HG03159 (cell line): ENCODE results near the gene RPRD1A.
"Not testable (repeated sequence)": the region's sequence is repeated elsewhere in the genome, so short reads cannot be mapped to it uniquely, and the experiment has no call there.

Experiments
- ATAC-seq: cut with Tn5 transposase; IDR thresholded peaks from one replicate; pipeline ENCODE4 v1.9.1; 2021; ENCODE audit warnings: mild to moderate bottlenecking, moderate library complexity; ENCODE audit not compliant: unreplicated experiment

The RPRD1A gene

GRCh38 chr18:36067055-36067957 lies at the start of gene RPRD1A:
Gene RPRD1A (minus strand): TSS chr18:36067559. CDS start chr18:36067404, 155 bp downstream.
- ATAC-seq, result peak; percentile 92

- not testable (repeated sequence) for ATAC-seq
Observed at GRCh38 chr18:36116771-36117170, 49.4 kb upstream of the RPRD1A start.

GRCh38 chr18:36114738-36115137 lies 47.4 kb upstream of the RPRD1A start:
- ATAC-seq, result no peak

GRCh38 chr18:36114251-36114650 lies 46.9 kb upstream of the RPRD1A start:
- no peak for ATAC-seq

GRCh38 chr18:36112302-36112701 lies 44.9 kb upstream of the RPRD1A start:
- ATAC-seq, result no peak

- no peak for ATAC-seq
Observed at GRCh38 chr18:36109737-36110136, 42.4 kb upstream of the RPRD1A start.

- ATAC-seq, result no peak
Observed at GRCh38 chr18:36108601-36109000, 41.2 kb upstream of the RPRD1A start.

- ATAC-seq, result no peak
Observed at GRCh38 chr18:36108196-36108595, 40.8 kb upstream of the RPRD1A start.

GRCh38 chr18:36107477-36107876 lies 40.1 kb upstream of the RPRD1A start:
- no peak for ATAC-seq

GRCh38 chr18:36104749-36105148 lies 37.4 kb upstream of the RPRD1A start:
- no peak for ATAC-seq

GRCh38 chr18:36101943-36102342 lies 34.6 kb upstream of the RPRD1A start:
- no peak for ATAC-seq

- no peak for ATAC-seq
Observed at GRCh38 chr18:36099311-36099710, 32.0 kb upstream of the RPRD1A start.

- ATAC-seq, result no peak
Observed at GRCh38 chr18:36096955-36097354, 29.6 kb upstream of the RPRD1A start.

GRCh38 chr18:36095936-36096519 lies 28.7 kb upstream of the RPRD1A start:
- no peak for ATAC-seq

- ATAC-seq, result no peak
Observed at GRCh38 chr18:36094431-36094830, 27.1 kb upstream of the RPRD1A start.

- not testable (repeated sequence) for ATAC-seq
Observed at GRCh38 chr18:36092116-36092515, 24.8 kb upstream of the RPRD1A start.

GRCh38 chr18:36089001-36089400 lies 21.6 kb upstream of the RPRD1A start:
- no peak for ATAC-seq

- no peak for ATAC-seq
Observed at GRCh38 chr18:36088256-36088655, 20.9 kb upstream of the RPRD1A start.

GRCh38 chr18:36086186-36086585 lies 18.8 kb upstream of the RPRD1A start:
- no peak for ATAC-seq

- no peak for ATAC-seq
Observed at GRCh38 chr18:36085195-36085594, 17.8 kb upstream of the RPRD1A start.

- no peak for ATAC-seq
Observed at GRCh38 chr18:36083729-36084128, 16.4 kb upstream of the RPRD1A start.

GRCh38 chr18:36081118-36081517 lies 13.8 kb upstream of the RPRD1A start:
- not testable (repeated sequence) for ATAC-seq
